ENCODE measurements around the gene MYO15A.
A peak's percentile ranks its signal among the peaks of the same experiment; 100 is the strongest.

Gene MYO15A

GRCh38 chr17:18159551-18160120 is 51.1 kb downstream of the MYO15A start:
- DNase-seq (ENCODE audit: low read depth), result peak; percentile 23

GRCh38 chr17:18160128-18160856 is 51.7 kb downstream of the MYO15A start:
- DNase-seq (ENCODE audit: low read depth), result no peak

- peak; percentile 16 for DNase-seq (ENCODE audit: low read depth)
Measured at GRCh38 chr17:18161207-18162145, 52.9 kb downstream of the MYO15A start.

GRCh38 chr17:18163547-18163946 is 55.0 kb downstream of the MYO15A start:
- no peak for DNase-seq (ENCODE audit: low read depth)

- peak; percentile 16 for DNase-seq (ENCODE audit: low read depth)
Measured at GRCh38 chr17:18166894-18167293, 58.3 kb downstream of the MYO15A start.

DNA sequence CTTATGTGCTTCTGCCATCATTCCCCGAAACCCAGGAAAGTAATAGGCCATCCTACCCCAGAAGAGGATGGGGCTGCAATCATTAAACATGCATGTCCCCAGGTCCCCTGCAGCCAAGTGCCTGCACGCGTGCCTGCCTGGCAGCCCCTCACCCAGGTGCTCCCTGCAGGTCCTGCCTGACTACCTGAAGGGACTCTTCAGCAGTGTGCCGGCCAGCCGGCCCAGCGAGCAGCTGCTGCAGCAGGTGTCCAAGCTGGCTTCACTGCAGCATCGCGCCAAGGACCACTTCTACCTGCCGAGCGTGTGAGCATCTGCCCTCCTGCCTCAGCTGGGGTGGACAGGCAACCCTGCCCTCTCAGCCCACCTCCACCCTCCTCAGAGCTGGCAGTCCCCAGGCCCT is 58.9 kb downstream of the MYO15A start:
- DNase-seq (ENCODE audit: low read depth), result no peak

- DNase-seq (ENCODE audit: low read depth), result no peak
Measured at GRCh38 chr17:18172531-18173278, 64.1 kb downstream of the MYO15A start.

- DNase-seq (ENCODE audit: low read depth), result no peak
Measured at GRCh38 chr17:18173740-18174139, 65.2 kb downstream of the MYO15A start.

GRCh38 chr17:18176176-18176575 is 67.6 kb downstream of the MYO15A start:
- DNase-seq (ENCODE audit: low read depth), result no peak

GRCh38 chr17:18177133-18177532 is 68.6 kb downstream of the MYO15A start:
- no peak for DNase-seq (ENCODE audit: low read depth)

DNA sequence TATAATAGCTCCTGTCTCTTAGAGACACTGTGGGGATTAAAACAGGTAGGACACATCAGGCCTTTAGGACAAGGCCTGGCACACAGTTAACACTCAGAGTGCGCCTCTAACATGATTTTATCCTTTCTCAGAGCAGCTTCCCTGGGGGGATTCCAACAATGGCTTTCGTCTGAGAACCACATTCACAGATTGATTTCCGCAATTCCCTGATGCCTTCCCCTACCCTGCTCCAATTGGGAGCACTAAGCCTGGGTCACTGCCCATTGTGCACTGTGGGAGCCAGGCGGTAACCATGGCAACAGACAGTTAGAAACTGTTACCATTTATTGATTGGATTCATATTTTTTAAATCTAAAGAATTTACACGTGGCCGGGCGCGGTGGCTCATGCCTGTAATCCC is 69.2 kb downstream of the MYO15A start:
- no peak for DNase-seq (ENCODE audit: low read depth)

GRCh38 chr17:18179196-18179595 is 70.6 kb downstream of the MYO15A start:
- DNase-seq (ENCODE audit: low read depth), result no peak

DNA sequence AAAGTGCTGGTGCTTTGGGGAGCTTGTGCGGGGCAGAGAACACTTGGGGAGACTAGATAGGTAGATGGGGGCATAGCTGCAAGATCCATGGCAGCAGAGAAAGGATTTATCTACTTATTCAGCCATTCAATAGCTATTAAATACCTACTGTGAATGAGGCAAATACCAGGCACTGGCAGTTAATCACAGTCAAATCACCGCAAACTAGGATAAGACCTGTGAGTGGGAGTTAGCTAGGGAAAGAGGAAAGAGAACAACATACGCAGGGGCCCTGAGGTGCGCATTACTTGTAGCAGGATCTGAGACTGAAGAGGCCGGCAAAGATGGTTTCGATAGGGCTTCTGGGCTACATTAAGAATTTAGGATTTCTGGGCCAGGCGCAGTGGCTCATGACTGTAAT is 71.2 kb downstream of the MYO15A start:
- no peak for DNase-seq (ENCODE audit: low read depth)

DNA sequence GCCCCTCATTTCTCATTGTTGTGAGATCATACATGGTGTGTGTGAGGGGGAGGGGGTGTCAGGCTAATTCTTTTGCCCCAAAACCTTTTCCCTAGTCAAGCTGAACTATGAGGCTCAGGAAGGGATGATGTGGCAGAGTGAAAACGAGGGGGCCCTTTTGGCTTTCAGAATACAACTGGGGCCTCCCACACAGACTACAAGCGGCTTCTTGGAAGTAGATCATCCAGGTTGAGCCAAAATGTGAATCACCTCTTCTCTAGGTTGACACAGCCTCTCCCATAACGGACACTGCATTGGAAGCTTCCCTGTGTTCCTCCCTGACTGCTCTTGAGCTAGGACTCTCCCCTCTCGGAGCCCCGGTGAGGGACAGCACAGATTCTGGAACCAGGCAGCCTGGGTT is 72.8 kb downstream of the MYO15A start:
- DNase-seq (ENCODE audit: low read depth), result no peak

- peak; percentile 25 for DNase-seq (ENCODE audit: low read depth)
Measured at GRCh38 chr17:18182110-18182977, 73.8 kb downstream of the MYO15A start.

GRCh38 chr17:18182978-18183333 is 74.4 kb downstream of the MYO15A start:
- DNase-seq (ENCODE audit: low read depth), result peak; percentile 88

DNA sequence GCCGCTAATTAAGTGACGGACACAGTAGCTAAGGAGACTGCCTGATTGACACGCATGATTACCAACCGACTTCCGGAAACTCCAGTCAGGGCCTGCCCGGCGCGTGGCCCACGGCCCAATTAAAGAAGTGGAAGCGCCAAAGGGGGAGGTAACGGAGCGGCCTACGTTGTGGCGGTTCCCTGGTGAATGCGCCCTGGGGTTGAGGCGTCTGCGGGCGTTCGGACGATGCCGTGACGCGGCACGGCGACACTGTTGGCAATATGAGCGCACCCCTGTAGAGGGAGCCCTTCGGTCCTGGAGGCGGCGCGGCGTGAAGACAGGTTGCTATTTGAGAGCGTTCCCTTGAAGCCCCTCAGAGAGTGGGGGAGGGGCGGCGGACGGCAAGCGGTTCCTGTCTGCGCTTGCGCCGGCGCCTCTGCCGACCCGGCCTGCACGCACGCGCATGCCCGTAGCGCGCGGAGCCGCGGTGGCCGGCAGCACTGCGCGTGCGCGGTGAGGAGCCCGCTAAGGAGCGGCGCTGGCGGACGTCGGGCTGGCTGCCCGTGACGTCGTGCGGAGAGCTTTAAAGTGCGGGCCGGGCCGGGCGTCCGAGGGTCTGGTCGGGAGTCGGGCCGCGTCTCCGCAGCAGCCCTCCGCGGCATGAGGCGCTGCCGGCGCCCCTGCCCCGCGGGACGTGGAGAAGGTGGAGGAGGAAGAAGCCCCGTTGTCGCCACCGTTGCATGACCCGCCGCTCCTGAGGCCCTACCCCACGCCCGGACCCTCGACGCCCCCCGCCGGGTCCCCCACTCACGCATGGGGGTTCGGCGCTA is 75.0 kb downstream of the MYO15A start, which contains the start of gene ALKBH5:
Gene ALKBH5 (plus strand): TSS at position 495 of the 809 bp plus-strand sequence. CDS start 416 bp downstream, outside the sequence.
- DNase-seq (ENCODE audit: low read depth), result peak; percentile 100

GRCh38 chr17:18184143-18185031 is 75.8 kb downstream of the MYO15A start:
- peak; percentile 58 for DNase-seq (ENCODE audit: low read depth)

DNA sequence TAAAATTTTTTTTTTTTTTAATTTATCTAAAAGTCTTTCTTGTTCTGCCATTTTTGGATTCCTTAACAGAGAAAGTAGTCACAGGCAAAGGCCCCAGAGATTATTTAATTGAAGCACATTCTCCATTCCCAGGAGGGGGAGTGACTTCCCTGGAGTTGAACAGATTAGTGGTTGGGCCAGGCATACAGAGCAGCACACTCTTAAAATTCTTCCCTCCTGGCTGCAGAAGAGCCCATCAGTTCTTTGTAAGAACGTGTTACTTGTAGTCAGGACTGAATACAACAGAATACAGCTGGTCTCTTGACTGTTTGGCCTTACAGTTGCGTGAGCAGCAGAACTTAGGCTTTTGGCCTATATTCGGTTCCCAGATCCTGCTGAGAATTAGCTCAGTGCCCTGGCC is 76.8 kb downstream of the MYO15A start:
- DNase-seq (ENCODE audit: low read depth), result peak; percentile 69

All from EH (cell line).